ENCODE results near the gene RASA3.
"Not testable (repeated sequence)": the region's sequence is repeated elsewhere in the genome, so short reads cannot be mapped to it uniquely, and the experiment has no call there.

Gene RASA3

DNA sequence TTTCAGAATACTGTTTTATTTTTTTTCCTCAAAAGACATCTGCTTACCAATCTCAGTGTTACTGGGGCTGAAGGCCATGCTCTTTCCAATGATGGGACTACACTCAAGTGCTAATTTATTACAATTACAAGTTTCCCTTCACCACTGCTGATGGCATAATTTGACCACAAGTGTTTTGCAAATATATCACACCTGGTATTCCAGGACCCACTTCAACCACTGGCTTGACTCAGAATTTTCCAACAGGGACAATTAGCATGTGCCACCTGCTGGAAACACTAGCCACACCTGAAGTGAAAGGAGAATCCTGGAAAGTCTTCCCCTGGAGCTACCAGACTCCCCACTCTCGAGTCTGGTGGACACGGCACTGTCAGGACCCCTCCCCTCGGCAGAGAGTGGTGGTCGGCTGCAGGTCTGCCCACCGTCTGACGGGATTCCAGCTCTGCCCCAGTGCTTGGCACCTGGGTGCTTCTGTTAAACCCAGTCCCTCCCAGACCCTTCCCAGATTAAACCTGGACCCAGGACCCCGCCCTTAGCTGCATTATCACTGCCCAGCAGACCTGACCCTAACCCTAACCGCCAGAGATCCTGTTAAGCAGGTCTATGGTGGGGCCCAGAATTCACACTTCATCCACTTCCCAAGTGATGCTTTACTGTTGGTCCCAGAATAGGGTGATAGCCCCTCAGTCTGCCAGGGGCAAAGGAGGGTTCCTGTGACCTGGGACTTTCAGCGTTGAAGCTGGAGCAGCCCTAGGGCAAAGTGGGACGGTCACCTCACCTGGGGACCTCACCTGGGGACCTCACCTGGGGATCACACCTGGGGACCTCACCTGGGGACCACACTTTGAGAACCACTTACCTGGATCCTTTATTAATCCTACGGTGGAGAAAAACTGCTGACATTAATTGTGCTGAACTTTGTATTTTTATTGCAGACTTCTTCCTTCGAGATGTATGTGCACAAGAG, 17.6 kb upstream of the RASA3 start:
- no peak for ATAC-seq
- DNase-seq: no peak
- Mint-ChIP-seq H3K4me3 (peak overlapping the region; percentile 54 to 77), H3K27me3 (no peaks in the 10 kb centered on the region), H3K4me1 (peaks cover 94% of the 10 kb centered on the region), H3K27ac (peak overlapping the region in 1 of 2 donors; percentile 45), H3K9me3 (peaks cover 0 to 7% of the 10 kb centered on the region in 2 donors)

- H3K27me3 Mint-ChIP-seq, ATAC-seq, H3K9me3 Mint-ChIP-seq, DNase-seq: not testable (repeated sequence)
- Mint-ChIP-seq H3K27ac (peak overlapping the region; percentile 93 to 96), H3K4me3 (peak overlapping the region; percentile 74 to 77), H3K4me1 (peaks cover 92% of the 10 kb centered on the region)
Measured at GRCh38 chr13:114148886-114149285, 16.5 kb upstream of the RASA3 start.

DNA sequence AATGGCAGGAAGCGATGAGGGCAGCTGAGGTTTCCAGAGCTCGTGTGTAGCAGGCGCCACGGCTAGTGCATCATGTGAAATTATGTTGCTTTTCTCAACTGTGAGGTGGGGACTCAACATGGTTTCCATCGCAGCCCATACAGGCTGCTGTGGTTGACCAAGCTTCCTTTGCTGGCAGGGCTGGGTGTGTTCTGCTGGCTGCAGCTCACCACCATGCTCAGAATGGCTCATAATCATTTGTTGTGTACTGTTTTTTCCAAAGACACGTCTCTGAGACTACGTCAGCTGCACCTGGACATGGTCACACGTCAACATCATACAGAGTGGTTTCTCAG, 16.1 kb upstream of the RASA3 start:
- ATAC-seq: peak; percentile 94
- H3K4me1 Mint-ChIP-seq: peaks cover 88% of the 10 kb centered on the region

GRCh38 chr13:114147803-114148520, 15.5 kb upstream of the RASA3 start:
- no peak for DNase-seq
- Mint-ChIP-seq H3K4me1 (peaks cover 83% of the 10 kb centered on the region), H3K27ac (peak overlapping the region; percentile 93 to 96), H3K9me3 (no peaks in the 10 kb centered on the region), H3K27me3 (no peaks in the 10 kb centered on the region), H3K4me3 (peak overlapping the region; percentile 74 to 77)
- ATAC-seq: peak; percentile 63

More for the DNA sequence above, 16.1 kb upstream of the RASA3 start:
- peak overlapping the region; percentile 74 to 77 for H3K4me3 Mint-ChIP-seq
- H3K27ac Mint-ChIP-seq: peak overlapping the region; percentile 93 to 96
- DNase-seq: peak; percentile 79 to 91
- H3K9me3 Mint-ChIP-seq: peaks cover 0 to 4% of the 10 kb centered on the region in 2 donors
- H3K27me3 Mint-ChIP-seq: no peaks in the 10 kb centered on the region

GRCh38 chr13:114146629-114147028, 14.2 kb upstream of the RASA3 start:
- Mint-ChIP-seq H3K9me3 (no peaks in the 10 kb centered on the region), H3K27ac (peak overlapping the region; percentile 3 to 9), H3K4me3 (peak overlapping the region; percentile 39 to 50), H3K4me1 (peaks cover 69% of the 10 kb centered on the region), H3K27me3 (no peaks in the 10 kb centered on the region)
- DNase-seq (no peak), ATAC-seq (no peak)

DNA sequence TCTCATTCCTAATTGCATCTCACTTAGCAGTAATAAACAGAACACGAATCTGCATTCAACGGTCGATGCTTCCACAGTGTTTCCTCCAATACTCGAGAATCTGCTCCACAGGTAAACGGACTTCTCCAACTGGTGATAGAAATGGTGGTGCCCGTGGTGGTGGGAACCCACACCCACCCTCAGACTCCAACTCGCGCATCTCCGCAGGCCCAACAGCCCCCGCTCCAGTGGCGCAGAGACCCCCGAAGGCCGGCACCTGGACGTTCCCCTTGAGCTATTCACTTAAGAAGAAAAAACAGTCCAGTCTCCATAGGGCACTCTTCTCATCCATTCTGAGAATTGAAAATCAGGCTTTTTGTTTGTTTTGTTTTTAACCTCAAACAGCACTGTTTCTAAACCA, 13.8 kb upstream of the RASA3 start:
- H3K27ac Mint-ChIP-seq: peak overlapping the region in 1 of 2 donors; percentile 4
- peaks cover 65% of the 10 kb centered on the region for H3K4me1 Mint-ChIP-seq

GRCh38 chr13:114145722-114146121, 13.3 kb upstream of the RASA3 start:
- Mint-ChIP-seq H3K27ac (no peak overlapping the region), H3K27me3 (no peaks in the 10 kb centered on the region), H3K9me3 (no peaks in the 10 kb centered on the region), H3K4me1 (peaks cover 60% of the 10 kb centered on the region), H3K4me3 (no peak overlapping the region)
- DNase-seq (no peak), ATAC-seq (no peak)

More for the DNA sequence above, 13.8 kb upstream of the RASA3 start:
- no peaks in the 10 kb centered on the region for H3K9me3 Mint-ChIP-seq
- DNase-seq (no peak), ATAC-seq (no peak)
- H3K27me3 Mint-ChIP-seq: no peaks in the 10 kb centered on the region
- peak overlapping the region in 1 of 2 donors; percentile 50 for H3K4me3 Mint-ChIP-seq

DNA sequence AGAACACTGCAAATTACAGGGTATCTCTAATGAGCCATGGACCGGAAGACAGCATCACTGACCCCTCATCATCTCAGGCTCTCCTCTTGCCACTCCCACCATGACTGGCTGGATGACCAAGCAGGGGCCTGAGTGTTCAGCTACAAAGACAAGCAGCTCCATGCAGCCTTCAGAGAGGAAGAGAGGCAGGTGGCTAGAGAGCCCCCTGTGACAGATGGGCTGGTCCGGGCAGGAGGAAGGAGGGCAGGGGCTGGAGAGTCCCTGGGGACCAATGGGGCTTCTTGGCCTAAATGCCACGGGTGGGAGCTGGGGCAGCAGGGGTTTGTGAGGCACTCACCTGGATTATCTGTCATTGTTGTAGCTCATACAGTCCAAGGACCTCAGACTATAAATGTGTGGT, 12.8 kb upstream of the RASA3 start:
- H3K4me3 Mint-ChIP-seq: peak overlapping the region; percentile 6 to 16
- no peaks in the 10 kb centered on the region for H3K9me3 Mint-ChIP-seq
- H3K27me3 Mint-ChIP-seq: no peaks in the 10 kb centered on the region
- DNase-seq (no peak), ATAC-seq (no peak)
- peaks cover 56% of the 10 kb centered on the region for H3K4me1 Mint-ChIP-seq
- H3K27ac Mint-ChIP-seq: no peak overlapping the region

GRCh38 chr13:114144606-114145244, 12.3 kb upstream of the RASA3 start:
- DNase-seq (no peak), ATAC-seq (no peak)
- Mint-ChIP-seq H3K4me3 (peak overlapping the region; percentile 6 to 16), H3K4me1 (peaks cover 50% of the 10 kb centered on the region), H3K27ac (no peak overlapping the region), H3K27me3 (no peaks in the 10 kb centered on the region), H3K9me3 (no peaks in the 10 kb centered on the region)

GRCh38 chr13:114143806-114144605, 11.6 kb upstream of the RASA3 start:
- no peaks in the 10 kb centered on the region for H3K9me3 Mint-ChIP-seq
- H3K27me3 Mint-ChIP-seq: no peaks in the 10 kb centered on the region
- H3K4me1 Mint-ChIP-seq: peaks cover 43% of the 10 kb centered on the region
- peak overlapping the region in 1 of 2 donors; percentile 16 for H3K4me3 Mint-ChIP-seq
- DNase-seq (peak; percentile 65 to 74), ATAC-seq (peak; percentile 63)
- no peak overlapping the region for H3K27ac Mint-ChIP-seq

- Mint-ChIP-seq H3K4me1 (peaks cover 32% of the 10 kb centered on the region), H3K27ac (no peak overlapping the region), H3K9me3 (peaks cover 0 to 1% of the 10 kb centered on the region in 2 donors), H3K4me3 (no peak overlapping the region), H3K27me3 (no peaks in the 10 kb centered on the region)
- peak; percentile 57 to 75 for DNase-seq
- ATAC-seq: peak; percentile 69
Measured at GRCh38 chr13:114142640-114143490, 10.4 kb upstream of the RASA3 start.

- DNase-seq (no peak), ATAC-seq (no peak)
- Mint-ChIP-seq H3K27ac (no peak overlapping the region), H3K27me3 (no peaks in the 10 kb centered on the region), H3K4me1 (peaks cover 28% of the 10 kb centered on the region), H3K9me3 (peaks cover 0 to 4% of the 10 kb centered on the region in 2 donors), H3K4me3 (no peak overlapping the region)
Measured at GRCh38 chr13:114142137-114142550, 9.7 kb upstream of the RASA3 start.

DNA sequence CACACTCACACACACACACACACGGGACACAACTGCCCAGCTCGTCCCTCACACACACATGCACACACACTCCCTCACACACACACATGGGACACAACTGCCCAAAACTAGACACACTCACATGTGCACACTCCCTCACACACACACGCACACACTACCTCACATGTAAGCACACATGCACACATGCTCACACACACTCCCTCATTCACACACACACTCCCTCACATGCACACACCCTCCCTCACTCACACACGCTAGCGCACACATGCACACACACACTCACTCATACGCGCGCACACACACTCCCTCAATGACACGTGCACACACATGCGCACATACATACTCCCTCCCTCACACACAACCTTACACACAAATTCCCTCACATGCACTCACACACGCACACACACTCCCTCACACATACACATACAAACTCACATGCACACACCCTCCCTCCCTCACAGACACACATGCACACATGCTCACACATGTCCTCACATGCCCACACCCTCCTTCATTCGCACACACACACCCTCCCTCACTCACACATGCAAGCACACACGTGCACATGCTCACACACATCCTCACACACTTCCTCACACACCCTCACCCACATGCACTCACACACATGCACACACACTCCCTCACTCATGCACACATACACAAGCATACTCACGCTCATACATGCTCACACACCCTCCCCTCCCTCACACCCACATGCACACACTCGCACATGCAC, 9.0 kb upstream of the RASA3 start:
- H3K4me3 Mint-ChIP-seq: no peak overlapping the region
- no peaks in the 10 kb centered on the region for H3K27me3 Mint-ChIP-seq
- peaks cover 21% of the 10 kb centered on the region for H3K4me1 Mint-ChIP-seq
- H3K9me3 Mint-ChIP-seq: peaks cover 0 to 4% of the 10 kb centered on the region in 2 donors
- DNase-seq (no peak), ATAC-seq (no peak)
- no peak overlapping the region for H3K27ac Mint-ChIP-seq

DNA sequence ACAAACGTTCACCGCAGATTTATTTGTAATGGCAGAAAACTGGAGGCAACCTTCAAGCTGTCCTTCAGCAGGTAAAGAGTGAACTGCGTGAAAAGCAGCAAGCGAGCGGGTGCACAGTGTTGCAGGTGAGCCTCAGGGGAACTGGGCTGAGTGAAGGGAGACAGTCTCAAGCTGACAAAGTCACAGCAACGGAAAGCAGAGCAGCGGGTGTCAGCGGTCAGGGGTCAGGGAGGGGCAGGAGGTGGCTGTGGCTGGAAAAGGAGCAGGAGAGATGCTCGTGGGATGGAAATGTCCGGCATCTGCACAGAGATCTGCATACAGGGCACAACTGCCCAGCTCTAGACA, 8.5 kb upstream of the RASA3 start:
- peak; percentile 54 to 55 for DNase-seq
- Mint-ChIP-seq H3K9me3 (peaks cover 0 to 4% of the 10 kb centered on the region in 2 donors), H3K4me1 (peaks cover 15% of the 10 kb centered on the region), H3K27me3 (no peaks in the 10 kb centered on the region), H3K27ac (no peak overlapping the region), H3K4me3 (no peak overlapping the region)
- ATAC-seq: peak; percentile 56
